ENCODE results near the gene ENTPD8.
A peak's percentile ranks its signal among the peaks of the same experiment; 100 is the strongest.

ENTPD8 gene

DNA sequence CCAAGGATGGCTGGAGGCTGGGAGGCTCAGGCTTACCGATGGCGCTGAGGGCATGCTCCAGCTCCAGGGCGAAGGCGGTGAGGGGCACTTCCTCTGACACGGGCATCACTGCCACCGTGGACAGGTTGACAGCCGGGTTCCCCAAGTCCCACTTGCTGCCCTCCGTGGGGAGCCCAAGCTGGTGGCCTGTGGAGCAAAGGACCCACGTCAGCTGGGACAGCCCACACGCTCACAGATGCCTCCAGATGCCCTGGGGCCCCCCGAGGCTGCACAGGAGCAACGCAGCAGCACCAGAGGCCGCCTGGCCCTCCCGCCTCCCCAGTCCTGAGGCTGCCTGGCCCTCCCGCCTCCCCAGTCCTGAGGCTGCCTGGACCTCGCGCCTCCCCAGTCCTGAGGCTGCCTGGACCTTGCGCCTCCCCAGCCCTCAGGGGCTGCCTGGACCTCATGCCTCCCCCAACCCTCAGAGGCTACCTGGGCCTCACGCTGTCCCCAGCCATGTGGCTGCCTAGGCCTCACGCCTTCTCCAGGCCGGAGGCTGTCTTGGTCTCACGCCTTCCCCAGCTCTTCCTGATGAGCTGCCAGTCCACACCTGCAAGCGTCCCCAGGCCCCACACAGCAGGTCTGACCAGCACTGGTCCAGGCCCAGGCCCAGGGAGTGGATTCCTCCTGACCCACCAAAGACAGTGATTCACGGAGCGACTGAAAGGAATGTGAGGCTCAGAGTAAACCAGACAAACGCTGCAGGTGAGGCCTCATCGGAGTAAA, 43.6 kb upstream of the ENTPD8 start:
- TF ChIP-seq TCF4 (CRISPR knock-in tag; IDR thresholded peaks at IDR 0.05; ENCODE audit: borderline replicate concordance): no peak
- TF ChIP-seq BACH2 (CRISPR knock-in tag; IDR thresholded peaks at IDR 0.05; ENCODE audit: borderline replicate concordance): no peak
- TF ChIP-seq ZNF8 (CRISPR knock-in tag; IDR thresholded peaks at IDR 0.05): no peak
- TF ChIP-seq ZFP3 (CRISPR knock-in tag; IDR thresholded peaks at IDR 0.05): no peak
- TF ChIP-seq ZC3H10 (CRISPR knock-in tag; IDR thresholded peaks at IDR 0.05): no peak
- TF ChIP-seq, protein P1, sequence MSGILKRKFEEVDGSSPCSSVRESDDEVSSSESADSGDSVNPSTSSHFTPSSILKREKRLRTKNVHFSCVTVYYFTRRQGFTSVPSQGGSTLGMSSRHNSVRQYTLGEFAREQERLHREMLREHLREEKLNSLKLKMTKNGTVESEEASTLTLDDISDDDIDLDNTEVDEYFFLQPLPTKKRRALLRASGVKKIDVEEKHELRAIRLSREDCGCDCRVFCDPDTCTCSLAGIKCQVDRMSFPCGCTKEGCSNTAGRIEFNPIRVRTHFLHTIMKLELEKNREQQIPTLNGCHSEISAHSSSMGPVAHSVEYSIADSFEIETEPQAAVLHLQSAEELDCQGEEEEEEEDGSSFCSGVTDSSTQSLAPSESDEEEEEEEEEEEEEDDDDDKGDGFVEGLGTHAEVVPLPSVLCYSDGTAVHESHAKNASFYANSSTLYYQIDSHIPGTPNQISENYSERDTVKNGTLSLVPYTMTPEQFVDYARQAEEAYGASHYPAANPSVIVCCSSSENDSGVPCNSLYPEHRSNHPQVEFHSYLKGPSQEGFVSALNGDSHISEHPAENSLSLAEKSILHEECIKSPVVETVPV (CRISPR knock-in tag; IDR thresholded peaks at IDR 0.05): no peak
- TF ChIP-seq TOX (CRISPR knock-in tag; IDR thresholded peaks at IDR 0.05; ENCODE audit: borderline replicate concordance): no peak
- TF ChIP-seq SNAI2 (CRISPR knock-in tag; IDR thresholded peaks at IDR 0.05): no peak
- TF ChIP-seq CREB5 (CRISPR knock-in tag; IDR thresholded peaks at IDR 0.05; ENCODE audit: low read depth): no peak
- no peak for ATAC-seq

DNA sequence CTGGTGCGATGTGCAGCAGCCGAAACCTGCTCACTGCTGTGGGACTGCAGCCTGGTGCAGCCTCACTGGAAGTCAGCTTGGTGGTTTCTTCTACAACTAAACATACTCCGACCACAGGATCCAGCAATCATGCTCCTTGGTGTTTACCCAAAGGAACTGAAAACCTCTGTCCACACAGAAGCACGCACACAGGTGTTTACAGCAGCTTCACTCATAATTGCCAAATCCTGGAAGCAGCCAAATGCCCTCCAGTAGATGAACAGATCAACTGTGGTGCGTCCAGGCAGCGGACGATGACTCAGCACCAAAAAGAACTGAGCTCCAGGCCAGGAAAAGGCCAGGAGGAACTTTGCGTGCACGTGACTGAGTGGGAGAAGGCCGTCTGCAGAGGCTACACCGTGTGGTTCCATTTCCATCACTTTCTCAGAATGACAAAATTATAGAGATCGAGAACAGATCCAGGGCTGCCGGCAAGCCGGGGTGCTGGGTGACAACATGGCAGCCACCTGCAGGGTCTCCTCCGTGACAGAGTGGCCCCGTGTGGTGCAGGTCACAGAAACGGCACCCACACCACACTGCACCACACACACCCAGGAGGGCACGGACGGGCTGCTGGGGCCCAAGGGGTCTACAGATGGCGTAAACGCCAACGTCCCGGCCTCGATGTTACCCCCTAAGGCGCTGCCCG, 41.1 kb upstream of the ENTPD8 start:
- no peak for TF ChIP-seq SNAI2 (CRISPR knock-in tag; IDR thresholded peaks at IDR 0.05)
- no peak for TF ChIP-seq OSR1 (CRISPR knock-in tag; IDR thresholded peaks at IDR 0.05)
- no peak for TF ChIP-seq CREB5 (CRISPR knock-in tag; IDR thresholded peaks at IDR 0.05; ENCODE audit: low read depth)
- no peak for TF ChIP-seq ZFP30 (CRISPR knock-in tag; IDR thresholded peaks at IDR 0.05)
- no peak for TF ChIP-seq PPARA (CRISPR knock-in tag; IDR thresholded peaks at IDR 0.05; ENCODE audit: borderline replicate concordance)
- TF ChIP-seq TCF4 (CRISPR knock-in tag; IDR thresholded peaks at IDR 0.05; ENCODE audit: borderline replicate concordance): no peak
- no peak for TF ChIP-seq TOX (CRISPR knock-in tag; IDR thresholded peaks at IDR 0.05; ENCODE audit: borderline replicate concordance)
- TF ChIP-seq TSHZ2 (CRISPR knock-in tag; IDR thresholded peaks at IDR 0.05): no peak
- no peak for TF ChIP-seq RARB (CRISPR knock-in tag; IDR thresholded peaks at IDR 0.05)
- TF ChIP-seq GLIS3 (CRISPR knock-in tag; IDR thresholded peaks at IDR 0.05): no peak
- no peak for TF ChIP-seq ZC3H10 (CRISPR knock-in tag; IDR thresholded peaks at IDR 0.05)
- TF ChIP-seq, protein P2, sequence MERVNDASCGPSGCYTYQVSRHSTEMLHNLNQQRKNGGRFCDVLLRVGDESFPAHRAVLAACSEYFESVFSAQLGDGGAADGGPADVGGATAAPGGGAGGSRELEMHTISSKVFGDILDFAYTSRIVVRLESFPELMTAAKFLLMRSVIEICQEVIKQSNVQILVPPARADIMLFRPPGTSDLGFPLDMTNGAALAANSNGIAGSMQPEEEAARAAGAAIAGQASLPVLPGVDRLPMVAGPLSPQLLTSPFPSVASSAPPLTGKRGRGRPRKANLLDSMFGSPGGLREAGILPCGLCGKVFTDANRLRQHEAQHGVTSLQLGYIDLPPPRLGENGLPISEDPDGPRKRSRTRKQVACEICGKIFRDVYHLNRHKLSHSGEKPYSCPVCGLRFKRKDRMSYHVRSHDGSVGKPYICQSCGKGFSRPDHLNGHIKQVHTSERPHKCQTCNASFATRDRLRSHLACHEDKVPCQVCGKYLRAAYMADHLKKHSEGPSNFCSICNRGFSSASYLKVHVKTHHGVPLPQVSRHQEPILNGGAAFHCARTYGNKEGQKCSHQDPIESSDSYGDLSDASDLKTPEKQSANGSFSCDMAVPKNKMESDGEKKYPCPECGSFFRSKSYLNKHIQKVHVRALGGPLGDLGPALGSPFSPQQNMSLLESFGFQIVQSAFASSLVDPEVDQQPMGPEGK (CRISPR knock-in tag; IDR thresholded peaks at IDR 0.05; ENCODE audit: borderline replicate concordance): no peak
- TF ChIP-seq ARNTL (CRISPR knock-in tag; IDR thresholded peaks at IDR 0.05; ENCODE audit: borderline replicate concordance, low read depth): no peak
- peak; percentile 80 for ATAC-seq

Measured in SK-N-SH treated with all-trans-retinoic acid at 6 μM for 48 hours (cell line).